Measurements from ENCODE around the gene RAB8B.

RAB8B gene

GRCh38 chr15:63188926-63189871, at the start of gene RAB8B:
TSS of gene RAB8B (plus strand) at chr15:63189606. CDS start at chr15:63189625, 19 bp downstream.
- peak; percentile 97 to 98 (median 98) for DNase-seq

GRCh38 chr15:63140936-63141335, 48.5 kb upstream of the RAB8B start:
- no peak for DNase-seq

- no peak for DNase-seq
These were observed 44.0 kb upstream of the RAB8B start for GRCh38 chr15:63145426-63145825.

GRCh38 chr15:63146684-63147083, 42.7 kb upstream of the RAB8B start:
- DNase-seq: no peak

- no peak for DNase-seq
These were observed 37.7 kb upstream of the RAB8B start for GRCh38 chr15:63151665-63152064.

GRCh38 chr15:63155486-63155885, 33.9 kb upstream of the RAB8B start:
- DNase-seq: no peak

- DNase-seq: no peak
These were observed 33.2 kb upstream of the RAB8B start for GRCh38 chr15:63156086-63156710.

GRCh38 chr15:63156755-63157117, 32.7 kb upstream of the RAB8B start:
- DNase-seq: no peak

GRCh38 chr15:63157118-63157843, 32.1 kb upstream of the RAB8B start, which contains the start of gene RPS27L:
TSS of gene RPS27L (minus strand) at chr15:63157477. CDS start at chr15:63157405, 72 bp downstream.
- peak; percentile 56 to 77 (median 76) for DNase-seq

GRCh38 chr15:63157891-63158431, 31.4 kb upstream of the RAB8B start:
- DNase-seq: no peak

GRCh38 chr15:63160638-63161037, 28.8 kb upstream of the RAB8B start:
- DNase-seq: no peak

GRCh38 chr15:63163217-63163616, 26.2 kb upstream of the RAB8B start:
- no peak for DNase-seq

- no peak for DNase-seq
These were observed 24.1 kb upstream of the RAB8B start for GRCh38 chr15:63165166-63165859.

GRCh38 chr15:63166219-63166618, 23.2 kb upstream of the RAB8B start:
- no peak for DNase-seq

- DNase-seq: no peak
These were observed 19.6 kb upstream of the RAB8B start for GRCh38 chr15:63169788-63170187.

- DNase-seq: no peak
These were observed 17.0 kb upstream of the RAB8B start for GRCh38 chr15:63172376-63172775.

GRCh38 chr15:63172851-63173451, 16.5 kb upstream of the RAB8B start:
- DNase-seq: no peak

- DNase-seq: no peak
These were observed 13.1 kb upstream of the RAB8B start for GRCh38 chr15:63176302-63176701.

- no peak for DNase-seq
These were observed 11.4 kb upstream of the RAB8B start for GRCh38 chr15:63178034-63178433.

GRCh38 chr15:63180746-63181145, 8.7 kb upstream of the RAB8B start:
- no peak for DNase-seq

- DNase-seq: no peak
These were observed 7.8 kb upstream of the RAB8B start for GRCh38 chr15:63181648-63182047.

- DNase-seq: no peak
These were observed 4.2 kb upstream of the RAB8B start for GRCh38 chr15:63185206-63185605.
